Keratinocyte (primary cell): ENCODE data around the gene CFAP54. TPM values are rescaled to one million over a fixed set of nuclear protein-coding genes. Genes with fewer than 3 reads are reported as not detected.

Experiments used
- DNase-seq: peaks from one replicate; pipeline ENCODE4 v3.0.0-alpha.2; 2011; ENCODE audit warnings: low read depth, missing footprints, low spot score
- FAIRE-seq: peaks from 2 replicates; lab custom pipeline; 2011; peaks lifted over from hg19 to GRCh38; lab: Jason Lieb, UNC
- H2AFZ ChIP-seq: 2 replicates; pipeline ENCODE4 v1.6.0; 2012; ENCODE audit warnings: low read length, control low read depth, inconsistent platforms; ENCODE audit not compliant: control insufficient read depth
- H3K27ac ChIP-seq: 2 replicates; pipeline ENCODE4 v1.5.1; 2011; ENCODE audit warnings: low read length; ENCODE audit not compliant: control insufficient read depth, insufficient read depth
- H3K27me3 ChIP-seq: 3 replicates; pipeline ENCODE4 v1.6.0; 2011; ENCODE audit warnings: low read length; ENCODE audit not compliant: control insufficient read depth, insufficient read depth; ENCODE audit errors: extremely low read depth
- H3K36me3 ChIP-seq, 2 experiments: 2 replicates in 1 of 2; 3 replicates in 1 of 2; pipeline ENCODE4 v1.5.1; 2011; ENCODE audit warnings: low read length in 2 of 2, mild to moderate bottlenecking in 1 of 2; ENCODE audit not compliant: control insufficient read depth in 2 of 2, insufficient read depth in 2 of 2; ENCODE audit errors: extremely low read depth in 1 of 2
- H3K4me1 ChIP-seq: 3 replicates; pipeline ENCODE4 v1.5.1; 2011; ENCODE audit warnings: low read length; ENCODE audit not compliant: control insufficient read depth, insufficient read depth; ENCODE audit errors: extremely low read depth
- H3K4me2 ChIP-seq: 3 replicates; pipeline ENCODE4 v1.6.0; 2011; ENCODE audit warnings: low read depth, low read length; ENCODE audit not compliant: control insufficient read depth, insufficient read depth; ENCODE audit errors: extremely low read depth
- H3K4me3 ChIP-seq, 3 experiments: fragments of 200-600 bp in 1 of 3; sonication (generic) in 1 of 3; 2 replicates in 2 of 3; 3 replicates in 1 of 3; pipeline ENCODE4 v1.5.1; 2011 to 2016; ENCODE audit warnings: low read length in 3 of 3, mild to moderate bottlenecking in 3 of 3, control low read depth in 2 of 3, inconsistent platforms in 1 of 3, low read depth in 1 of 3, mixed read lengths in 1 of 3, mixed run types in 1 of 3, moderate library complexity in 1 of 3; ENCODE audit not compliant: control insufficient read depth in 2 of 3, insufficient read depth in 2 of 3; ENCODE audit errors: extremely low read depth in 1 of 3
- H3K79me2 ChIP-seq: 2 replicates; pipeline ENCODE4 v1.6.0; 2012; ENCODE audit warnings: low read length; ENCODE audit not compliant: control insufficient read depth, insufficient read depth
- H3K9ac ChIP-seq: 3 replicates; pipeline ENCODE4 v1.6.0; 2011; ENCODE audit warnings: low read length; ENCODE audit not compliant: control insufficient read depth, insufficient read depth; ENCODE audit errors: extremely low read depth
- H3K9me1 ChIP-seq: 3 replicates; pipeline ENCODE4 v1.6.0; 2011; ENCODE audit warnings: low read length; ENCODE audit not compliant: control insufficient read depth, insufficient read depth; ENCODE audit errors: extremely low read depth
- H3K9me3 ChIP-seq: 2 replicates; pipeline ENCODE4 v1.5.1; 2012; ENCODE audit warnings: low read depth, low read length; ENCODE audit not compliant: control insufficient read depth
- H4K20me1 ChIP-seq: 3 replicates; pipeline ENCODE4 v1.6.0; 2011; ENCODE audit warnings: low read length; ENCODE audit not compliant: control insufficient read depth, insufficient read depth; ENCODE audit errors: extremely low read depth
- EZH2 ChIP-seq: IDR thresholded peaks from one replicate; pipeline ENCODE4 v1.6.1; 2012; ENCODE audit warnings: inconsistent platforms, mild to moderate bottlenecking, low read length, moderate library complexity
- dilution Hi-C: fragments of 300-500 bp; cut with MboI; formaldehyde crosslinking; loops from one replicate; pipeline ENCODE4 v1.7.0; 2020; ENCODE audit warnings: low sequenced_read_pairs; ENCODE audit not compliant: extremely low pct_ligation_motif_present
- polyA plus RNA-seq, 5 experiments: library from polyadenylated mRNA; depleted of rRNA in 3 of 5; stranded (reverse) in 3 of 5; stranded (forward) in 1 of 5; unstranded in 1 of 5; fragments of >200 nt; gene quantifications; 1 replicate in 1 of 5; 2 replicates in 3 of 5; 3 replicates in 1 of 5; pipeline versions ENCODE4 v1.2.1 to v1.2.3, GENCODE V29; 2011 to 2012; ENCODE audit warnings: missing spikeins in 2 of 5, low read depth in 1 of 5, low replicate concordance in 1 of 5
- TF ChIP-seq, protein P1 (sequence below), 3 experiments: IDR thresholded peaks in 1 of 3; conservative IDR thresholded peaks in 1 of 3; optimal IDR thresholded peaks in 1 of 3; 2 replicates in 2 of 3; 3 replicates in 1 of 3; pipeline versions ENCODE3 to v1.5.1; 2011; ENCODE audit warnings: low read length in 3 of 3, mild to moderate bottlenecking in 3 of 3, moderate library complexity in 2 of 3, control low read depth in 1 of 3, inconsistent platforms in 1 of 3; ENCODE audit not compliant: insufficient read depth in 2 of 3; ENCODE audit errors: extremely low read depth in 1 of 3

Gene CFAP54
- polyA plus RNA-seq, 1 donor (not counting 4 experiments of a cell fraction or from before 2014, with no cell fraction given): 1.2 TPM

DNA sequence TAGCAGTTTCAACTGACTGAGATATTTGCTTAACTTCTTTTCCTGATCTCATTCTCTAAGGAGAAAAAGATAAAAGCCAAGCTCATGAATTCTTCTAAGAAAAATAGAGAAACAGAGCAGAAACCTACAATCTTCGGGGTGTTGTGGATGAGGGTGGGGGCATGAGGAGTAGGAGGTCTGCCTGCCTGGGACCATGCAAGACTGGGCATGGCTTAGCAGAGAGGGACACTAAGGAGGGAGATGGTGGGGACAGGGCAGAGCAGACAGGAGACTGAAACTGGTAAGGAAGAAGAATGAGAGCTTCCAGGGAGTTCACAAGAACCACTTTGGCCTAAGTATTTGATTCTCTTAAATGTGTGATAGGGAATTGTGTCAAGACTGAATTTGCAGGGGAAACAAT is 188.0 kb downstream of the CFAP54 start:
- Histone ChIP-seq H3K4me1 (no peaks in the 10 kb centered on the region), H3K27ac (no peak overlapping the region), H3K9me3 (no peaks in the 10 kb centered on the region), H3K9ac (no peak overlapping the region), H3K36me3 (no peaks in the 10 kb centered on the region), H3K4me3 (no peak overlapping the region), H3K27me3 (no peaks in the 10 kb centered on the region), H4K20me1 (no peaks in the 10 kb centered on the region), H3K79me2 (no peaks in the 10 kb centered on the region), H3K4me2 (no peak overlapping the region), H2AFZ (no peak overlapping the region), H3K9me1 (no peaks in the 10 kb centered on the region)
- DNase-seq (no peak), FAIRE-seq (no peak)
- TF ChIP-seq, protein P1, sequence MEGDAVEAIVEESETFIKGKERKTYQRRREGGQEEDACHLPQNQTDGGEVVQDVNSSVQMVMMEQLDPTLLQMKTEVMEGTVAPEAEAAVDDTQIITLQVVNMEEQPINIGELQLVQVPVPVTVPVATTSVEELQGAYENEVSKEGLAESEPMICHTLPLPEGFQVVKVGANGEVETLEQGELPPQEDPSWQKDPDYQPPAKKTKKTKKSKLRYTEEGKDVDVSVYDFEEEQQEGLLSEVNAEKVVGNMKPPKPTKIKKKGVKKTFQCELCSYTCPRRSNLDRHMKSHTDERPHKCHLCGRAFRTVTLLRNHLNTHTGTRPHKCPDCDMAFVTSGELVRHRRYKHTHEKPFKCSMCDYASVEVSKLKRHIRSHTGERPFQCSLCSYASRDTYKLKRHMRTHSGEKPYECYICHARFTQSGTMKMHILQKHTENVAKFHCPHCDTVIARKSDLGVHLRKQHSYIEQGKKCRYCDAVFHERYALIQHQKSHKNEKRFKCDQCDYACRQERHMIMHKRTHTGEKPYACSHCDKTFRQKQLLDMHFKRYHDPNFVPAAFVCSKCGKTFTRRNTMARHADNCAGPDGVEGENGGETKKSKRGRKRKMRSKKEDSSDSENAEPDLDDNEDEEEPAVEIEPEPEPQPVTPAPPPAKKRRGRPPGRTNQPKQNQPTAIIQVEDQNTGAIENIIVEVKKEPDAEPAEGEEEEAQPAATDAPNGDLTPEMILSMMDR (optimal IDR thresholded peaks at IDR 0.05 in 1 of 3, IDR thresholded peaks at IDR 0.05 in 1 of 3, conservative IDR thresholded peaks at IDR 0.05 in 1 of 3; ENCODE audit: extremely low read depth in 1 of 3, insufficient read depth in 2 of 3, low read length in 3 of 3): no peak
- no peak for TF ChIP-seq EZH2
- dilution Hi-C loops: no loop called here

DNA sequence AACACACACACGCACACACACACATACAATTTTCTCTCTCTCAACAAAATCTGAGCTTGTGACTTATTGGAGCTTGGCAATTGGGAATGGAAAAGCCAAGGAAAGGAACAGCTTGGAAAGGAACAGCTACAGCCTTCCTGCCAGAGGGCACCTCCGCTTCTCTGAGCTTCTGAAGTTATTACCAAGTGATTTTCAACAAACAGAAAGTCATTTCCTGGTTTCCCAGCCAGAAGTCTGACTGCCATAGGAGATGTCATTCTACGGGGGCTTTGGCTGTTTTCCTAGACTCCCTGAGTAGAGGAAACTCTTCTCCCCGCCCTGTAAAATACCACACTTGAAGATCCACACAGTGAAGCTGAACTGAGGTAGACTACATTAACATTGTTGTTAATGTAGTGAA is 198.3 kb downstream of the CFAP54 start:
- no peak overlapping the region for H3K9ac ChIP-seq
- no peak for TF ChIP-seq EZH2
- TF ChIP-seq, protein P1 (optimal IDR thresholded peaks at IDR 0.05 in 1 of 3, IDR thresholded peaks at IDR 0.05 in 1 of 3, conservative IDR thresholded peaks at IDR 0.05 in 1 of 3; ENCODE audit: extremely low read depth in 1 of 3, insufficient read depth in 2 of 3, low read length in 3 of 3): no peak
- no peak overlapping the region for H3K4me2 ChIP-seq
- H3K79me2 ChIP-seq: no peaks in the 10 kb centered on the region
- no peak overlapping the region for H3K4me3 ChIP-seq
- H2AFZ ChIP-seq: no peak overlapping the region
- no peaks in the 10 kb centered on the region for H3K27me3 ChIP-seq
- no peaks in the 10 kb centered on the region for H4K20me1 ChIP-seq
- DNase-seq: no peak
- no peaks in the 10 kb centered on the region for H3K4me1 ChIP-seq
- dilution Hi-C loops: no loop called here
- H3K9me1 ChIP-seq: no peaks in the 10 kb centered on the region
- no peaks in the 10 kb centered on the region for H3K36me3 ChIP-seq
- H3K27ac ChIP-seq: no peak overlapping the region
- no peaks in the 10 kb centered on the region for H3K9me3 ChIP-seq
- no peak for FAIRE-seq
